Transverse colon (tissue), 4 donors: ENCODE results near the gene MVP.

ENCODE experiments used
- EP300 ChIP-seq: sonication (generic); formaldehyde crosslinking; IDR thresholded peaks from one replicate; pipeline ENCODE4 v1.6.1; 2017; ENCODE audit warnings: antibody characterized with exemption, low read depth
- POLR2A ChIP-seq: fragments of 450-650 bp; IDR thresholded peaks from one replicate; pipeline ENCODE4 v1.6.1; 2016; ENCODE audit warnings: antibody characterized with exemption, mild to moderate bottlenecking, moderate library complexity
- POLR2AphosphoS5 ChIP-seq, 3 donors: sonication (generic); formaldehyde crosslinking; IDR thresholded peaks; one replicate each; pipeline ENCODE4 v1.6.1; 2016; ENCODE audit warnings: antibody characterized with exemption in 3 of 3
- TF ChIP-seq, protein P1 (sequence below), 5 experiments: fragments of 200-600 bp in 3 of 5; fragments of 450-650 bp in 2 of 5; sonication (generic) in 3 of 5; IDR thresholded peaks; 1 replicate in 2 of 5; 2 replicates in 3 of 5; pipeline ENCODE4 v1.5.1; 2016 to 2017; ENCODE audit warnings: antibody characterized with exemption in 5 of 5, inconsistent platforms in 3 of 5, mild to moderate bottlenecking in 2 of 5, moderate library complexity in 1 of 5

DNA sequence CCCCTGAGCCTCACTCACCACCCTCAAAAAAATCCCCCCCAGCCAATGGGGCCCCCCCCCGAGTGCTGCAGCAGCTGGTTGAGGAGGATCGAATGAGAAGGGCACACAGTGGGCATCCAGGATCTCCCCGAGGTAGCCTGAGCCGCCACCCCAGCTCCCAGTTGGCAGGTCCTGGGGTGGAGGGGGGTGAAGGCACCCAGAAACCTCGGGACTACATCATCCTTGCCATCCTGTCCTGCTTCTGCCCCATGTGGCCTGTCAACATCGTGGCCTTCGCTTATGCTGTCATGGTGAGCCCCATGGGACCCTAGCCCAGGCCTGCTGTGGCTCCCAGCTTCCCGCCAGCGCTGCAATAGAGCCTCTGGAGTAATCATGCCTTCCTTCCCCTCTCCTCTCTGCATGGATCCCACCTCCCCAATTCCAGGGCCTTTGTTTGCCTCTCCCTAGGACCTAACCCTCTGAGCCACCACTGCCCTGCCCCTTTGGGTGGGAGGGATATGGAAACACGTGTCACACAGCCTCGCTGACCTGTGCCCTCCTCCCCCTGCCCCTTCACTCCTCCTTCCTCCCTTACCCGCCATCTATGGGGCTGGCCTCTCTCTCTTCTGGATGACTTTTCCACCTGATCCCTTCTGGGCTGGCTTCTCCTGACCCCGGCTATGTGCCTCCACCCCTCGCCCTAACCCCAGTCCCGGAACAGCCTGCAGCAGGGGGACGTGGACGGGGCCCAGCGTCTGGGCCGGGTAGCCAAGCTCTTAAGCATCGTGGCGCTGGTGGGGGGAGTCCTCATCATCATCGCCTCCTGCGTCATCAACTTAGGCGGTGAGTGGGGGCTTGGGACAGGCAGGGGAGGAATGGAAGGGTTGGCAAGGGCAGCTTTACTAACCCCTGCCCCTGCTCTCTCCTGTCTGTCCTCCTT lies 6.4 kb upstream of the MVP start:
- TF ChIP-seq, protein P1, sequence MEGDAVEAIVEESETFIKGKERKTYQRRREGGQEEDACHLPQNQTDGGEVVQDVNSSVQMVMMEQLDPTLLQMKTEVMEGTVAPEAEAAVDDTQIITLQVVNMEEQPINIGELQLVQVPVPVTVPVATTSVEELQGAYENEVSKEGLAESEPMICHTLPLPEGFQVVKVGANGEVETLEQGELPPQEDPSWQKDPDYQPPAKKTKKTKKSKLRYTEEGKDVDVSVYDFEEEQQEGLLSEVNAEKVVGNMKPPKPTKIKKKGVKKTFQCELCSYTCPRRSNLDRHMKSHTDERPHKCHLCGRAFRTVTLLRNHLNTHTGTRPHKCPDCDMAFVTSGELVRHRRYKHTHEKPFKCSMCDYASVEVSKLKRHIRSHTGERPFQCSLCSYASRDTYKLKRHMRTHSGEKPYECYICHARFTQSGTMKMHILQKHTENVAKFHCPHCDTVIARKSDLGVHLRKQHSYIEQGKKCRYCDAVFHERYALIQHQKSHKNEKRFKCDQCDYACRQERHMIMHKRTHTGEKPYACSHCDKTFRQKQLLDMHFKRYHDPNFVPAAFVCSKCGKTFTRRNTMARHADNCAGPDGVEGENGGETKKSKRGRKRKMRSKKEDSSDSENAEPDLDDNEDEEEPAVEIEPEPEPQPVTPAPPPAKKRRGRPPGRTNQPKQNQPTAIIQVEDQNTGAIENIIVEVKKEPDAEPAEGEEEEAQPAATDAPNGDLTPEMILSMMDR (IDR thresholded peaks at IDR 0.05), result no peak
- TF ChIP-seq POLR2AphosphoS5 (IDR thresholded peaks at IDR 0.05) (no peak), POLR2A (no peak), EP300 (no peak)
